ENCODE results near the gene PTPRK.
A peak's percentile ranks its signal among the peaks of the same experiment; 100 is the strongest.

Gene PTPRK

GRCh38 chr6:128531696-128532095 lies 11.3 kb upstream of the PTPRK start:
- H3K4me3 ChIP-seq (ENCODE audit: low read depth, low read length): no peak overlapping the region
- H3K27ac ChIP-seq (ENCODE audit: low read depth, low read length): no peak overlapping the region
- no peaks in the 10 kb centered on the region for H3K27me3 ChIP-seq (ENCODE audit: insufficient read depth, low read length)
- no peaks in the 10 kb centered on the region for H3K36me3 ChIP-seq (ENCODE audit: insufficient read depth, low read length)
- no peaks in the 10 kb centered on the region for H3K79me2 ChIP-seq (ENCODE audit: control insufficient read depth, insufficient read depth, low read length, unreplicated experiment)
- H3K4me1 ChIP-seq (ENCODE audit: control insufficient read depth, insufficient read depth, low read length, unreplicated experiment): peaks cover 8% of the 10 kb centered on the region
- H2AFZ ChIP-seq (ENCODE audit: low read length, unreplicated experiment): no peak overlapping the region

DNA sequence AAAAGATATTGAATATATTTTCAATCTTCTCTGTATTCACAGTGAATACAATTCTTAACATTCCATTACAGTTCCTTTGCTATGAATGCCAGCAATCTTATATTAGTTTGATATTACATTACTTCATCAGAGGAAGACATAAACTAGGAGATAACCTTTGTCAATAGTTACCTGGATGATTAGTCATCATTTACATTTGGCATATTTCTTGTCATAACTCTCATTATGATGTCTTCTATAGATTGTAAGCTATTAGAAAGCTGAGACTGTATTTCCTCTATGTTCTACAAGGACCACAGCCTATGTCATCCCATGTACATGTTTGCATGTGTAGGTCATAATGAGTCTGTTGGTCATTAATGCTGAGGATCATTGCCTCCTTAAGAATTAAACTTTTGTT lies 7.8 kb upstream of the PTPRK start:
- no peak overlapping the region for H2AFZ ChIP-seq (ENCODE audit: low read length, unreplicated experiment)
- peaks cover 8% of the 10 kb centered on the region for H3K4me1 ChIP-seq (ENCODE audit: control insufficient read depth, insufficient read depth, low read length, unreplicated experiment)
- H3K4me3 ChIP-seq (ENCODE audit: low read depth, low read length): no peak overlapping the region
- no peaks in the 10 kb centered on the region for H3K79me2 ChIP-seq (ENCODE audit: control insufficient read depth, insufficient read depth, low read length, unreplicated experiment)
- no peak overlapping the region for H3K27ac ChIP-seq (ENCODE audit: low read depth, low read length)
- H3K27me3 ChIP-seq (ENCODE audit: insufficient read depth, low read length): no peaks in the 10 kb centered on the region
- H3K36me3 ChIP-seq (ENCODE audit: insufficient read depth, low read length): no peaks in the 10 kb centered on the region

DNA sequence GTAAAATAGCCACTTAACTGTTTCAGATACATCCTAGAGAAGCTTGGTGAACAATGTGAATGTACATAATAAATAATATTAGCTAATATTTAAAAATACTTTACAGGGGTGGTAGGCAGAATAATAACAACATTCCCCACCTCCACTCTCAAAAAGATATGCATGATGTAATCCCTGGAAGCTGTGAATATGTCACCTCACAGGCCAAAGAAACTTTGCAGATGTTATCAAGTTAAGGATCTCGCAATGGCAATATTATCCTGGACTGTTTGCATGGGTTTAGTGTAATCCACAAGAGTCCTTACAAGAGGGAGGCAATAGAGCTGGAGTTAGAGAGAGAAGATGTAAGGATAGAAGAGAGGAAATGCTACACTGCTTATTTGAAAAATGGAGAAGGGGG lies 7.0 kb upstream of the PTPRK start:
- H3K27me3 ChIP-seq (ENCODE audit: insufficient read depth, low read length): no peaks in the 10 kb centered on the region
- no peaks in the 10 kb centered on the region for H3K36me3 ChIP-seq (ENCODE audit: insufficient read depth, low read length)
- H3K79me2 ChIP-seq (ENCODE audit: control insufficient read depth, insufficient read depth, low read length, unreplicated experiment): no peaks in the 10 kb centered on the region
- H3K27ac ChIP-seq (ENCODE audit: low read depth, low read length): no peak overlapping the region
- no peak overlapping the region for H2AFZ ChIP-seq (ENCODE audit: low read length, unreplicated experiment)
- no peaks in the 10 kb centered on the region for H3K4me1 ChIP-seq (ENCODE audit: control insufficient read depth, insufficient read depth, low read length, unreplicated experiment)
- no peak overlapping the region for H3K4me3 ChIP-seq (ENCODE audit: low read depth, low read length)

DNA sequence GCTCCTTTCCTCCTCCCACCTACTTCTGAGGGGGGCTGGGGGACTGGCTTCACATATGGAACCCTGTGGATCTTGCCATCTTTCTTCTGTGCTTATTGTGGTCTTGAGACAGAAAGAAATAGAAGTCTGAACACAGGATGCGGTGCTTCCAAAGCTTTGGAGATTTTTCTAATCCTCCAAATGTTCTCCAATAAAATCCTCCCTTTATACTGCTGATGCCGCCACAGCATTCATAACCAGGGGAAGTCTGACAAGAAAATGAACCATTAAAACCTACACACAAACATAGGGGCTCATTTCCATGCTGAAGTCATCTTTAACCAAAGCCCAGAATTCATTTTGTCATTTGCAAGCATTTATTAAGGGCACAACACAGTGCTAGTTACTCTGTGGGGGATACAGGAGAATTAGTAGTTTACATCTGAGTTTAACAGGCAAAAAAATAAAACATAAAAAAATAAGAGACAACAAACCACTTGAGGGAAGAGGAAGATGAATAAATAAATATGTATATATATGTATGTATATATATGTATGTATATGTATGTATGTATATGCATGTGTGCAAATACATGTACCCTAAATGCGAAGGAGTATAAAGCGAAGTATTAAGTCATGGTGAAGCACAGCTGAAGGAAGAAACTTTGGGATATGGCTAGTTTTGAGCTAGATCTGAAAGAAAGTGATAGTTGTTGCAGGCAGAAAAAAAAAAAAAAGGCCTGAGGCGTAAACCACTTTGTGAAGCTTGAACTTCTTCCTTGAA lies 5.9 kb upstream of the PTPRK start:
- Histone ChIP-seq H3K4me1 (ENCODE audit: control insufficient read depth, insufficient read depth, low read length, unreplicated experiment) (peaks cover 8% of the 10 kb centered on the region), H3K27ac (ENCODE audit: low read depth, low read length) (no peak overlapping the region), H3K4me3 (ENCODE audit: low read depth, low read length) (no peak overlapping the region), H2AFZ (ENCODE audit: low read length, unreplicated experiment) (no peak overlapping the region), H3K36me3 (ENCODE audit: insufficient read depth, low read length) (no peaks in the 10 kb centered on the region), H3K27me3 (ENCODE audit: insufficient read depth, low read length) (no peaks in the 10 kb centered on the region), H3K79me2 (ENCODE audit: control insufficient read depth, insufficient read depth, low read length, unreplicated experiment) (no peaks in the 10 kb centered on the region)

- H3K27me3 ChIP-seq (ENCODE audit: insufficient read depth, low read length): no peaks in the 10 kb centered on the region
- H3K36me3 ChIP-seq (ENCODE audit: insufficient read depth, low read length): no peaks in the 10 kb centered on the region
- no peak overlapping the region for H3K27ac ChIP-seq (ENCODE audit: low read depth, low read length)
Measured at GRCh38 chr6:128525406-128525805, 5.0 kb upstream of the PTPRK start.

GRCh38 chr6:128521282-128521632 lies 858 bp upstream of the PTPRK start:
- Histone ChIP-seq H3K4me1 (ENCODE audit: control insufficient read depth, insufficient read depth, low read length, unreplicated experiment) (peaks cover 28% of the 10 kb centered on the region), H3K36me3 (ENCODE audit: insufficient read depth, low read length) (no peaks in the 10 kb centered on the region), H3K27me3 (ENCODE audit: insufficient read depth, low read length) (no peaks in the 10 kb centered on the region), H3K79me2 (ENCODE audit: control insufficient read depth, insufficient read depth, low read length, unreplicated experiment) (peaks cover 39% of the 10 kb centered on the region), H3K4me3 (ENCODE audit: low read depth, low read length) (peak overlapping the region; percentile 99), H3K27ac (ENCODE audit: low read depth, low read length) (peak overlapping the region; percentile 85), H2AFZ (ENCODE audit: low read length, unreplicated experiment) (peak overlapping the region; percentile 87)

More at GRCh38 chr6:128525406-128525805, 5.0 kb upstream of the PTPRK start:
- no peaks in the 10 kb centered on the region for H3K79me2 ChIP-seq (ENCODE audit: control insufficient read depth, insufficient read depth, low read length, unreplicated experiment)
- H3K4me1 ChIP-seq (ENCODE audit: control insufficient read depth, insufficient read depth, low read length, unreplicated experiment): peaks cover 8% of the 10 kb centered on the region
- H3K4me3 ChIP-seq (ENCODE audit: low read depth, low read length): no peak overlapping the region
- no peak overlapping the region for H2AFZ ChIP-seq (ENCODE audit: low read length, unreplicated experiment)

DNA sequence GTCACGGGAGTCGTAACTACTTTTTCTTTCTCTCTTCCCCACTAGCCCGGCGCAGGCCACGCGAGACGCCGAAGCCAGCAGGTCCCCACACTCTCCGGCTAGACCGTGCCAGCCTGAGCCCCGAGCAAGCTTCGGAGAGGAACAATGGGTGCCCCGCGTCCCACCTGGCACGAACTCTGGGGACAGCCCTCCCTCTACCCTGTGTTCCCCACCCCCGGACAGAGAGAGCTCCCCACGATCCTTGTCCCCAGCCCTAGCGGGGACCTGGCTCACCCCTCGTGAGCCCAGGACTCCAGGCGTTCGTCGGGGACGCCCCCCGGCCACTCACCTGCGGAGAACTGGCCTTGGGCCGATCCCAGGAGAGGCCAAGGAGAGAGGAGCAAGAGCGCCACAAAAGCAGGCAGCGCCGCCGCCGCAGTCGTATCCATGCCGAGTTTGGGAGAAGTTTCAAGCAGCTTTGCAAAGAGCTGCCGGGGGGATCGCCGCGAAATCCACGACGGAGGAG lies 416 bp downstream of the PTPRK start:
- Histone ChIP-seq H3K27me3 (ENCODE audit: insufficient read depth, low read length) (no peaks in the 10 kb centered on the region), H3K27ac (ENCODE audit: low read depth, low read length) (peak overlapping the region; percentile 64), H2AFZ (ENCODE audit: low read length, unreplicated experiment) (peak overlapping the region; percentile 85), H3K79me2 (ENCODE audit: control insufficient read depth, insufficient read depth, low read length, unreplicated experiment) (peaks cover 50% of the 10 kb centered on the region), H3K36me3 (ENCODE audit: insufficient read depth, low read length) (no peaks in the 10 kb centered on the region), H3K4me1 (ENCODE audit: control insufficient read depth, insufficient read depth, low read length, unreplicated experiment) (peaks cover 41% of the 10 kb centered on the region), H3K4me3 (ENCODE audit: low read depth, low read length) (peak overlapping the region; percentile 99)

GRCh38 chr6:128519132-128519930 lies 1.1 kb downstream of the PTPRK start:
- Histone ChIP-seq H3K4me3 (ENCODE audit: low read depth, low read length) (peak overlapping the region; percentile 99), H3K27ac (ENCODE audit: low read depth, low read length) (peak overlapping the region; percentile 64), H3K27me3 (ENCODE audit: insufficient read depth, low read length) (no peaks in the 10 kb centered on the region), H2AFZ (ENCODE audit: low read length, unreplicated experiment) (peak overlapping the region; percentile 85), H3K4me1 (ENCODE audit: control insufficient read depth, insufficient read depth, low read length, unreplicated experiment) (peaks cover 43% of the 10 kb centered on the region), H3K79me2 (ENCODE audit: control insufficient read depth, insufficient read depth, low read length, unreplicated experiment) (peaks cover 57% of the 10 kb centered on the region), H3K36me3 (ENCODE audit: insufficient read depth, low read length) (no peaks in the 10 kb centered on the region)

DNA sequence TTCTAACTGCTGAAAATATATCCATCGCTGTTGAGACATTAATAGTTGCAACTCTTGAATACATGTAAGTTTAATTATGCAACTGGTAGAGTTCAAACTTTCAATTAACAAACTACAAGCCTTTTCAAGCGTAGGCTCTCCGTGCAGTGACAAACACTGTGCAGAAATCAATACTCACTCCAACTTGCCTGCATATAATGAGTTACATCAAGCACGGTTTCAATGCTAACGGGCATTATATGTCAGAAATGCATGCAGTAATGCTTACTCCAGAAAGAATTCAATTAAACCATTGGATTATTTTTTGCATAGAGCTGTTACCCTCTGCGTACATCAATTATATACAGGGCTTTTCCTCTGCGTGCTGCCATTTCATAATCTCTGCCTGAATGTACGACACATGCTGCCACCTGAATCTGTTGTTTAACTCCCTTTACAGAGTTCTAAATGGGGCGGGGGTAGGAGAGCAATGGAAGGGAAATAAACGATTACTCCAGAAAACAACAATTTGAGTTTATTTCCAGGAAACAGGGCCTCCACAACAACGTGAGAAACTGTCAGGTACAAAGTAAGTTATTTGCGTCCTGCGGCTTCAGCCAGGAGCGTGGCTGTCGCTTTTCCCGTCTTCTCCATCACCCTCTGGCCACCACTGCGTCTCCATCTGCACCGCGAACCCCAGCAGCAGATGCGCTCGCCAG lies 1.8 kb downstream of the PTPRK start:
- Histone ChIP-seq H3K4me3 (ENCODE audit: low read depth, low read length) (peak overlapping the region; percentile 99), H3K4me1 (ENCODE audit: control insufficient read depth, insufficient read depth, low read length, unreplicated experiment) (peaks cover 43% of the 10 kb centered on the region), H3K27ac (ENCODE audit: low read depth, low read length) (no peak overlapping the region), H3K27me3 (ENCODE audit: insufficient read depth, low read length) (no peaks in the 10 kb centered on the region), H3K36me3 (ENCODE audit: insufficient read depth, low read length) (no peaks in the 10 kb centered on the region), H2AFZ (ENCODE audit: low read length, unreplicated experiment) (peak overlapping the region; percentile 85), H3K79me2 (ENCODE audit: control insufficient read depth, insufficient read depth, low read length, unreplicated experiment) (peaks cover 62% of the 10 kb centered on the region)

DNA sequence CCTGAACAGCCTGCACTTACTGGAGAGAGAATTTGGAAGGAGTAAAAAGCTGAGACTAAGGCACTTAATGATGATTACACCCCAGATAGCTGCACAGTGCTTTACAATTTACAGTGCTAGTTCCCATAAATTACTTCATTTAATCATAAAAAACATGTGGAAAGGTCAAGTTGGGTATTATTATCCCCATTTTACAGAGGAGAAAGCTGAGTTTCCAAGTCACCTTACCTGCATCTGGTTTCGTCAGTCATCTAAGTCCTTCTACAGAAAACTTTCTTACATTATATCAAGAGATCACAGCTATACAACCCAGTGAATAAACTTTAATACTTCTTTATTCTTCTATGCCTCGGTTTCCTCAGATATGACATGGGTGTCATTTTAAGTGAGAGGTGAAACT lies 3.3 kb downstream of the PTPRK start:
- no peaks in the 10 kb centered on the region for H3K27me3 ChIP-seq (ENCODE audit: insufficient read depth, low read length)
- no peak overlapping the region for H2AFZ ChIP-seq (ENCODE audit: low read length, unreplicated experiment)
- H3K27ac ChIP-seq (ENCODE audit: low read depth, low read length): no peak overlapping the region
- H3K4me1 ChIP-seq (ENCODE audit: control insufficient read depth, insufficient read depth, low read length, unreplicated experiment): peaks cover 50% of the 10 kb centered on the region
- peaks cover 68% of the 10 kb centered on the region for H3K79me2 ChIP-seq (ENCODE audit: control insufficient read depth, insufficient read depth, low read length, unreplicated experiment)
- no peaks in the 10 kb centered on the region for H3K36me3 ChIP-seq (ENCODE audit: insufficient read depth, low read length)
- no peak overlapping the region for H3K4me3 ChIP-seq (ENCODE audit: low read depth, low read length)
